HepG2 (cell line): Measurements from ENCODE around the gene GPS1. TPM values are rescaled to one million over a fixed set of nuclear protein-coding genes. Genes with fewer than 3 reads are reported as not detected.

Experiments
- ATAC-seq: fragments of 200-7000 bp; cut with Tn5 transposase; 3 replicates; pipeline ENCODE4 v1.9.1; 2020; ENCODE audit warnings: mild to moderate bottlenecking, moderate library complexity
- BruUV-seq: library from RNA; stranded (reverse); fragments of 400-500 nt; replicated peaks from 2 replicates; lab custom pipeline; 2021; lab: Mats Ljungman, UMichigan
- CTCF ChIA-PET: fragments of 300-600 bp; formaldehyde crosslinking; extraction: SDS; loops from one replicate; lab custom pipeline; 2021; ENCODE audit warnings: low total read pairs, inconsistent platforms, low intra/inter-chr PET ratio; lab: Yijun Ruan, JAX
- POLR2A ChIA-PET: fragments of 350-600 bp; sonication (Branson Sonifier 250); formaldehyde crosslinking; loops from one replicate; lab custom pipeline; 2020; ENCODE audit warnings: antibody characterized with exemption, inconsistent platforms; lab: Yijun Ruan, JAX
- DNase-seq: peaks from one replicate; pipeline ENCODE4 v3.0.0-alpha.2; 2015; ENCODE audit warnings: low spot score
- FAIRE-seq: peaks from 3 replicates; lab custom pipeline; 2011; peaks lifted over from hg19 to GRCh38; lab: Jason Lieb, UNC
- H2AFZ ChIP-seq: one replicate; pipeline ENCODE4 v1.6.1; 2011; ENCODE audit warnings: low read length, inconsistent platforms
- H3K27ac ChIP-seq: fragments of 300-600 bp; 3 replicates; pipeline ENCODE4 v1.8.0; 2011; ENCODE audit warnings: mixed run types, mild to moderate bottlenecking, mixed read lengths, low read length, inconsistent platforms; ENCODE audit not compliant: insufficient read depth; ENCODE audit errors: extremely low read length
- H3K27me3 ChIP-seq, 2 experiments: fragments of 200-600 bp in 1 of 2; 2 replicates in 1 of 2; 3 replicates in 1 of 2; pipeline versions ENCODE4 v1.6.0 to v1.8.0; 2011; ENCODE audit warnings: low read length in 2 of 2, mild to moderate bottlenecking in 2 of 2, moderate library complexity in 2 of 2, inconsistent platforms in 1 of 2; ENCODE audit not compliant: insufficient read depth in 2 of 2, control insufficient read depth in 1 of 2
- H3K36me3 ChIP-seq, 2 experiments: fragments of 200-600 bp in 1 of 2; replicated peaks in 1 of 2; 2 replicates in 1 of 2; 3 replicates in 1 of 2; pipeline versions ENCODE4 v1.5.1 to v1.8.0; 2011; ENCODE audit warnings: low read length in 2 of 2, inconsistent platforms in 1 of 2; ENCODE audit not compliant: insufficient read depth in 2 of 2, control insufficient read depth in 1 of 2
- H3K4me1 ChIP-seq: 2 replicates; pipeline ENCODE4 v1.5.1; 2012; ENCODE audit warnings: low read length, inconsistent platforms; ENCODE audit not compliant: insufficient read depth
- H3K4me2 ChIP-seq: 2 replicates; pipeline ENCODE4 v1.6.0; 2011; ENCODE audit warnings: low read depth, low read length, inconsistent platforms
- H3K4me3 ChIP-seq, 3 experiments: fragments of 200-600 bp in 1 of 3; sonication (generic), shearing (Covaris generic) in 1 of 3; replicated peaks in 1 of 3; 2 replicates each; pipeline ENCODE4 v1.5.1; 2011 to 2016; ENCODE audit warnings: low read length in 3 of 3, inconsistent platforms in 2 of 3, low read depth in 2 of 3, mild to moderate bottlenecking in 2 of 3, control low read depth in 1 of 3, mixed read lengths in 1 of 3; ENCODE audit not compliant: insufficient read depth in 1 of 3
- H3K79me2 ChIP-seq: one replicate; pipeline ENCODE4 v1.6.1; 2011; ENCODE audit warnings: low read length, inconsistent platforms; ENCODE audit not compliant: insufficient read depth
- H3K9ac ChIP-seq: 2 replicates; pipeline ENCODE4 v1.6.0; 2011; ENCODE audit warnings: mild to moderate bottlenecking, low read depth, low read length, inconsistent platforms; ENCODE audit not compliant: insufficient read depth
- H3K9me3 ChIP-seq: 2 replicates; pipeline ENCODE4 v1.5.1; 2012; ENCODE audit warnings: mild to moderate bottlenecking, low read length
- H4K20me1 ChIP-seq: 2 replicates; pipeline ENCODE4 v1.6.0; 2011; ENCODE audit warnings: inconsistent platforms, mild to moderate bottlenecking, low read length, moderate library complexity; ENCODE audit not compliant: insufficient read depth
- AGO2 ChIP-seq: fragments of 200-400 bp; formaldehyde crosslinking; optimal IDR thresholded peaks from 2 replicates; pipeline ENCODE3; 2017; ENCODE audit warnings: mild to moderate bottlenecking, low read depth, low read length, moderate library complexity
- AHR ChIP-seq: IDR thresholded peaks from 2 replicates; pipeline ENCODE4 v1.6.1; 2018; ENCODE audit warnings: missing genetic modification reagents, missing compliant biosample characterization
- CHCHD3 ChIP-seq: sonication (generic); formaldehyde crosslinking; IDR thresholded peaks from 2 replicates; pipeline ENCODE4 v1.8.0; 2022; ENCODE audit warnings: mild to moderate bottlenecking, missing genetic modification reagents, moderate library complexity
- KDM2A ChIP-seq: sonication (generic); formaldehyde crosslinking; IDR thresholded peaks from 2 replicates; pipeline ENCODE4 v1.4.0; 2020; ENCODE audit warnings: low read depth, missing genetic modification reagents, borderline replicate concordance
- MED8 ChIP-seq: sonication (generic); formaldehyde crosslinking; IDR thresholded peaks from 2 replicates; pipeline ENCODE4 v1.8.1; 2023; ENCODE audit warnings: mild to moderate bottlenecking, missing genetic modification reagents; ENCODE audit not compliant: insufficient replicate concordance
- MXD3 ChIP-seq: IDR thresholded peaks from 2 replicates; pipeline ENCODE4 v1.6.1; 2016; ENCODE audit warnings: mild to moderate bottlenecking, missing biosample characterization, missing genetic modification reagents
- NONO ChIP-seq, 2 experiments: fragments of 450-650 bp in 1 of 2; sonication (generic) in 1 of 2; formaldehyde crosslinking in 1 of 2; IDR thresholded peaks in 1 of 2; conservative IDR thresholded peaks in 1 of 2; 2 replicates each; pipeline versions ENCODE4 v1.6.1 to v1.8.0; 2017 to 2022; ENCODE audit warnings: mild to moderate bottlenecking in 1 of 2, missing genetic modification reagents in 1 of 2, moderate library complexity in 1 of 2
- PAF1 ChIP-seq: IDR thresholded peaks from 2 replicates; pipeline ENCODE4 v1.6.1; 2016; ENCODE audit warnings: missing genetic modification reagents, missing compliant biosample characterization
- POLR2G ChIP-seq: fragments of 200-400 bp; formaldehyde crosslinking; IDR thresholded peaks from 2 replicates; pipeline ENCODE4 v1.6.1; 2018; ENCODE audit warnings: mild to moderate bottlenecking, low read depth, low read length, moderate library complexity
- RBFOX2 ChIP-seq: fragments of 200-400 bp; formaldehyde crosslinking; IDR thresholded peaks from 2 replicates; pipeline ENCODE4 v1.6.1; 2017; ENCODE audit warnings: low read depth, mild to moderate bottlenecking, low read length
- RBM22 ChIP-seq: fragments of 200-400 bp; formaldehyde crosslinking; optimal IDR thresholded peaks from 2 replicates; pipeline ENCODE3; 2017; ENCODE audit warnings: mild to moderate bottlenecking, low read length, moderate library complexity
- RBM39 ChIP-seq: fragments of 200-400 bp; formaldehyde crosslinking; IDR thresholded peaks from one replicate; pipeline ENCODE4 v1.6.1; 2018; ENCODE audit warnings: antibody characterized with exemption, mild to moderate bottlenecking, low read depth, low read length; ENCODE audit not compliant: poor library complexity, severe bottlenecking
- SRSF1 ChIP-seq: fragments of 200-400 bp; formaldehyde crosslinking; optimal IDR thresholded peaks from 2 replicates; pipeline ENCODE3; 2017; ENCODE audit warnings: mild to moderate bottlenecking, low read depth, low read length, moderate library complexity
- TFDP1 ChIP-seq: IDR thresholded peaks from 2 replicates; pipeline ENCODE4 v1.6.1; 2016; ENCODE audit warnings: missing compliant biosample characterization, missing genetic modification reagents, borderline replicate concordance
- TGIF2 ChIP-seq: IDR thresholded peaks from 2 replicates; pipeline ENCODE4 v1.6.1; 2016; ENCODE audit warnings: control low read depth, missing compliant biosample characterization
- TP53 ChIP-seq: sonication (generic); formaldehyde crosslinking; conservative IDR thresholded peaks from 2 replicates; pipeline ENCODE4 v1.4.0; 2020; ENCODE audit warnings: missing genetic modification reagents
- ZNF512B ChIP-seq: sonication (generic); formaldehyde crosslinking; IDR thresholded peaks from 2 replicates; pipeline ENCODE4 v1.5.1; 2020; ENCODE audit warnings: missing genetic modification reagents, mild to moderate bottlenecking, borderline replicate concordance
- WGBS: methylation state at CpG from one replicate; pipeline ENCODE4 v1.1.6; 2017; ENCODE audit warnings: low lambda C conversion rate; 5-methylcytosine and 5-hydroxymethylcytosine counted together
- in situ Hi-C: cut with HindIII; loops from 2 replicates; pipeline ENCODE4 v1.10.0; 2017; ENCODE audit warnings: low pct_unique_long_range_greater_than_20kb; ENCODE audit not compliant: extremely low pct_ligation_motif_present
- intact Hi-C: fragments of 100-400 bp; cut with micrococcal nuclease; formaldehyde crosslinking; loops from one replicate; pipeline ENCODE4 v1.10.0; 2022; ENCODE audit not compliant: unreplicated experiment
- polyA plus RNA-seq, 8 experiments: library from polyadenylated mRNA; depleted of rRNA in 3 of 8; stranded (reverse) in 7 of 8; unstranded in 1 of 8; fragments of >200 nt; fragmentation: Illumina TruSeq in 4 of 8; extraction: Trizol in 4 of 8; gene quantifications; 2 replicates each; pipeline versions ENCODE4 v1.2.1 to v1.2.3, GENCODE V29; 2011 to 2016; ENCODE audit warnings: low read depth in 4 of 8, missing spikeins in 1 of 8, mixed read lengths in 1 of 8; ENCODE audit not compliant: insufficient read depth in 1 of 8
- total RNA-seq, 5 experiments: library from RNA; depleted of rRNA; stranded (reverse); fragments of >200 nt; fragmentation: Illumina TruSeq; extraction: Trizol; gene quantifications; 2 replicates each; pipeline ENCODE4 v1.2.3, GENCODE V29; 2016; ENCODE audit warnings: low read depth in 1 of 5

Gene GPS1
- total and polyA plus RNA-seq, 2 of the 13 experiments (the other 11 are each of a cell fraction or from before 2014, with no cell fraction given), result 124 to 128 TPM

GRCh38 chr17:82004517-82005455 is 46.9 kb upstream of the GPS1 start:
- Histone ChIP-seq H3K27ac (peak overlapping the region; percentile 95), H3K9me3 (no peaks in the 10 kb centered on the region), H3K36me3 (peaks cover 24 to 39% of the 10 kb centered on the region in 2 experiments), H3K4me3 (no peak overlapping the region), H4K20me1 (no peaks in the 10 kb centered on the region), H3K9ac (peak overlapping the region; percentile 50; the same call in 1 of the 2 replicates), H3K4me2 (peak overlapping the region; percentile 6; the same call in 1 of the 2 replicates), H2AFZ (no peak overlapping the region), H3K27me3 (no peaks in the 10 kb centered on the region), H3K79me2 (peaks cover 52% of the 10 kb centered on the region), H3K4me1 (peaks cover 74% of the 10 kb centered on the region)
- ChIA-PET POLR2A (interaction anchor here (1.4 to 16.1 kb wide), 8 partner anchors 11 to 138 kb away, joined by 3 to 470 read pairs (median 44); partner anchors contain the start of genes CENPX, LRRC45 and NOTUM), CTCF (interaction anchor here (1.6 kb wide), 1 partner anchor 45 kb away, joined by 14 read pairs; no protein-coding TSS in a partner anchor)
- FAIRE-seq (no peak), ATAC-seq (no peak), DNase-seq (no peak)
- WGBS, result 90% methylated on average over 29 of the region's 41 CpGs
- intact Hi-C loops, result no loop called here
- no TSS peak for BruUV-seq
- in situ Hi-C loops, result no loop called here
- TF ChIP-seq RBM39 (peak; percentile 24), AHR (CRISPR knock-in tag) (peak; percentile 16; the same call in 1 of the 2 replicates), POLR2G (peak; percentile 10; the same call in 1 of the 2 replicates), TFDP1 (no peak), AGO2 (peak; percentile 97), TP53 (CRISPR knock-in tag) (0 out of 2 replicates have a peak, but pooled peaks have one; percentile 33), SRSF1 (peak; percentile 24), PAF1 (0 out of 2 replicates have a peak, but pooled peaks have one; percentile 49), KDM2A (CRISPR knock-in tag) (peak; percentile 12; the same call in 1 of the 2 replicates), MED8 (CRISPR knock-in tag) (no peak), NONO (IDR thresholded peaks at IDR 0.05) (no peak), NONO (CRISPR knock-in tag; conservative IDR thresholded peaks at IDR 0.05) (peak; percentile 10; the same call in 1 of the 2 replicates), MXD3 (CRISPR knock-in tag) (0 out of 2 replicates have a peak, but pooled peaks have one; percentile 5), RBFOX2 (peak; percentile 88), RBM22 (peak; percentile 80), ZNF512B (CRISPR knock-in tag) (no peak), CHCHD3 (CRISPR knock-in tag) (0 out of 2 replicates have a peak, but pooled peaks have one; percentile 17), TGIF2 (CRISPR knock-in tag) (no peak)
